ENCODE data around the gene CLIC6.

Gene CLIC6

GRCh38 chr21:34761758-34762330, 93.0 kb downstream of the CLIC6 start:
- in situ Hi-C loops (cut with HindIII; ENCODE audit: low sequenced_read_pairs) = no loop called here

GRCh38 chr21:34762786-34763185, 94.0 kb downstream of the CLIC6 start:
- in situ Hi-C loops (cut with HindIII; ENCODE audit: low sequenced_read_pairs) = no loop called here

- in situ Hi-C loops (cut with HindIII; ENCODE audit: low sequenced_read_pairs) = no loop called here
Measured at GRCh38 chr21:34764715-34765284, 96.0 kb downstream of the CLIC6 start.

- in situ Hi-C loops (cut with HindIII; ENCODE audit: low sequenced_read_pairs) = no loop called here
Measured at GRCh38 chr21:34765619-34766018, 96.8 kb downstream of the CLIC6 start.

- in situ Hi-C loops (cut with HindIII; ENCODE audit: low sequenced_read_pairs) = no loop called here
Measured at GRCh38 chr21:34766862-34767261, 98.1 kb downstream of the CLIC6 start.
